DMS53 treated with DMSO at 0.1 percent for 48 hours (cell line): ENCODE results near the gene EPHA4.

Experiments
- DNase-seq: peaks from one replicate; lab custom pipeline; 2025; ENCODE audit not compliant: unreplicated experiment; lab: John Stamatoyannopoulos, UW

EPHA4 gene

DNA sequence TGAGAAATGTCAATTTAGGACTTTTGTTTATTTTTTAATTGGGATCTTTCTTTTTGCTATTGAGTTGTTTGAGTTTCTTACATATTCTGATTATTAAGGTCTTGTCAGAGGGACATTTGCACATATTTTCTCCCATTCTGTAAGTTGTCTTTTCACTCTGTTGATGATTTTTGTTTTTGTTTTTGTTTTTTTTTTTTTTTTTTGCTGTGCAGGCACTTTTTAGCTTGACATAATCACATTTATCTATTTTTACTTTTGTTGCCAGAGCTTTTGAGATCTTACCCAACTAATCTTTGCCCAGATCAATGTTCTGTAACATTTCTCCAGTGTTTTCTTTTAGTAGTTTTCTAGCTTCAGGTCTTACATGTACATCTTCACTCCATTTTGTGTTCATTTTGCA lies 166.6 kb downstream of the EPHA4 start:
- DNase-seq, result no peak

DNA sequence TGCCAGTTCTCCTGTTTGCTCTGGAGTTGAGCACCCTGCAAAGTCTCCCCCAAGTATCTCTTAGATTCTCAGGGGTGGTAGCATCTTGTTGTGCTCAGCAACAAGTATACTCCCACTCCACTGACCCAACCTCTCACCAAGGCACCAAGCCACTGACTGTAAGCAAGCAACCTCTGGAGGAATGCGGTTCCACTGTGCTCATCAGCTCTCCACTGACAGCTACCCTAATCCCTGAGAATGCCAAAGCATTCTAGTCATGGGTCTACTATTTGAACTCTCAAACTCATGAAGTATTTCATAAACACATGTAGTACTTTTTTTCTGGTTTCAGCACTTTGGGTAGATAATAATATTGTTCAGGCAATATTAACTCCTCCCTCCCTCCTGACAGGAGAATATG lies 170.0 kb downstream of the EPHA4 start:
- DNase-seq, result no peak

DNA sequence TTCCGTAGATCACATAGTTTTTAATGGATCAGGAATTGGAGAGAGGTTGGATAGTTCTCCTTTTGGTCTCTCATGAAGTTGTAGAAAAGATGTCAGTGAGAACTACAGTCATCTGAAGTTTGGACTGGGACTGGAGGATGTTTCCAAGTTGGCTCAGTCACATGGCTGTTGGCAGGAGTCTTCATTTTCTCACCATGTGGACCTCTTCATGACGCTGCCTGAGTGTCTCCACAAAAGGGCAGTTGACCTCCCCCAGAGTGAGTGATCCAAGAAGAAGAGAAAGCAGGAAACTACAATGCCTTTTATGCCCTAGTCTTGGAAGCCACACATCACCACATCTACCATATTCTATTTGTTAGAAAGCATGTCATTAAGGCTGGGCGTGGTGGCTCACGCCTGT lies 171.7 kb downstream of the EPHA4 start:
- DNase-seq, result no peak

DNA sequence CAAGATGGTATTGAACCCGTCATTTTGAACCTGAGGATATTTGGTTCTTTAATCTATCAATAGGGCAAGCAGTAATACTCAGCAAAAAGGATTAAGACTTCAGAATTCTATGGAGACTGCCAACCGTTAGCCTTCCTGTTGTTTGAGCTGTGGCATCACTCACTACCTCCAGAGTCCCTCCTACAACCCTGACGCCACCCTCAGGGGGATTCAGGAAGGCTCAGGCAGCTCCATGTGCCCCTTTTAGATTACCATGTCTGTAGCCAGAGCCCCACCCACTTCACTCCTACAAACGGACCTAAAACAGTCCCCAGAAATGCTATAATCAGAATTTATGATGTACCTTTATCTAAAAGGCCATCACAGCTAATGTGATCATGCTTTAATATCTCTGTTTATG lies 172.9 kb downstream of the EPHA4 start:
- DNase-seq, result no peak

DNA sequence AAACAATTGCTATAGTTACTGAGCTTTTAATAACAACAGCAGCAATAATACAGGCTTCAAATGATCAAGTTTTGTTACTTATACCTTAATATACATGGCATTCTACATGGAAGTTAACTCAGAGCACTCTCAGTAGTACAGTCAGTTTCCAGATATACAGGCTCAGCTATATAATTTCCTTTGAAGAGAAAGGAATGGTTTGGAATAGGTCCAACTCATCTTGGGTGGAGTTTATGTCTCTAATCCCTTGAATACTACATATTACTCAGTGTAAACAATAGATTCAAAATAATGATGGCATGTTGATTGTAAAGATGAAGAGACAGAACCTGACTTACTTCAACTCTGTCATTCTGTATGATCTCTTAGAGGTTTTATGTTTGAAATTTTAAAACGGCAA lies 174.9 kb downstream of the EPHA4 start:
- DNase-seq, result peak; percentile 17

DNA sequence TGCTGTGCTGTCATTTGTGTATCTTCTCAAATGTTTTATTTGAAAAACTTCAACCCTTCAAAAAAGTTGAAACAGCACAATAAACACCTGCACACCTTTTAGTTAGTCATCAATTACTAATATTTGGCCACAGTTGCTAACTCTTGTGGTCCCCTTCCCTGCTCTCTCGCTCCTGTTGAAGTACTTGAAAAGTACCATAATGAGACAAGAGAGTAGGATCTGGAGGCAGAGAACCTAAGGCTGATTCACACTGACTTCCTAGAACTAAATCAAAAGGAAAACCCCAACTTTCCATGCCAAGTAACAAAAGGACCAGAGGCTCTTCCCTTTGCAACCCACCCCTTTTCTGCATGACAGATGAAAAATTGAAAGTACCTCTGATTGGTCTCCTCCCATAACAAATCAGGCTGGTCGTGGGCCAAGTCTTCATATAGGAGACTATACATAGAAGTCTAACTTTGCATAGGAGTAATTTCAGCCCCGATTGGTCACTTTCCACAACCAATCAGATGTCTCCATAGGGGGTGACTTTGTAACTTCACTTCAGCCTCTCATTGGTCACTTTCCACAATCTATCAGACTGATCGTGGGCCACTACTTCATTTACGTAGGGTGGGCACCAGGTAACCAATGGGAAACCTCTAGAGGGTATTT lies 179.7 kb downstream of the EPHA4 start:
- no peak for DNase-seq

DNA sequence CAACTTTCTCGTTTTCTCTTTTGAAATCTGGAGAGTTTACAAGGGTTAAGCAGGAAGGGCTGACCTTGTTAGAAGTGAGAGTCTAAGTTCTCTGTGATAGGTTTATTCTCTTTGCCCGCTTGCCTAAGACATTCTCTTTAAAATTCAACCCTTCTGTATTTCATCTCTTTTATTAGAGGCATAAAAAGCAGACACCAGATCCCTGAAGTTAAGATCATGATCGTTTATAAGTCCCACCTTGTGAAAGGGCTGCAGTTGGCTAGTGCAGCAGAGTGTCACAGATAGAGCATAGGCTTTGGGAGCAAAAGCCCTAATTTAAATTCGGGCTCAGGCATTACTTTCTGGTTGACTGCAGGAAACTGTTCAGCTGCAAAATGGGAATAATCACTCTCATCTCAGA lies 181.2 kb downstream of the EPHA4 start:
- no peak for DNase-seq

DNA sequence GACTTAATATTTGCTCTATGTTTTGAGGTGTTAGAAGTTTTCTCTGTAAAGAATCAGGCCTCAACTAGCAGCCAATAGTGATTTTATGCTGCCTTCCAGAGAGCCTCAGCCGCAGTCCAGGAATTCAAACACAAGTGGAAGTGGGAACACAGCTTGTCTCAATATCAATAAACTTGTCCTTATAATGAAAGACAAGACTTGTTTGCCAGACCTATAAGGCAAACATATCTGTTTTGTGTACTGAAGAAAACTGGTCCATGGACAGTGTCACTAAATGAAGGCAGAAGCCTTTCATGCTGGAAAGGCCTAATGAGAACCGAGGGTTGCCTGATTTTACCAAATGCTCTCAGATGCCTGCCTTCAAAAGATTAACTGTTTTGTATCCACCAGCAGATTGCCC lies 182.2 kb downstream of the EPHA4 start:
- DNase-seq, result no peak

DNA sequence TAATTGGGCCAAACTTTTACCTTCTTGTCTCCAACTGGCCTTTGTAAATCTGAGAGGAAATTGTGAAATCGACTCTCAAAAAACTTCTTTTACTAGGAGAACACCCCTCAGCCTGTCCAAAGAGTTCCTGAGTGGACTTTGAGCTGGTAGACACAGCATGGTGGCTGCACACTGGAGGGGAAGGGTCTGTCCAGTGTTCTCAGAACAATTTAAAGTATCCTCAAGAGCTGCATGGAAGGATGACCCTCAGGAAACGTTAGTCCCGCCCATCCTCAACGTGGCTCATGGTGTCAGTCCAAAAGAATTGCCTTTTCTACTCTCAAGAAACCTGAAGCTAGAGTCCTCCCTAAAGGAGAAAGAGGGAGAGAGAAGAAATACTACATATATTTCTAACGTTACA lies 182.7 kb downstream of the EPHA4 start:
- DNase-seq, result no peak

DNA sequence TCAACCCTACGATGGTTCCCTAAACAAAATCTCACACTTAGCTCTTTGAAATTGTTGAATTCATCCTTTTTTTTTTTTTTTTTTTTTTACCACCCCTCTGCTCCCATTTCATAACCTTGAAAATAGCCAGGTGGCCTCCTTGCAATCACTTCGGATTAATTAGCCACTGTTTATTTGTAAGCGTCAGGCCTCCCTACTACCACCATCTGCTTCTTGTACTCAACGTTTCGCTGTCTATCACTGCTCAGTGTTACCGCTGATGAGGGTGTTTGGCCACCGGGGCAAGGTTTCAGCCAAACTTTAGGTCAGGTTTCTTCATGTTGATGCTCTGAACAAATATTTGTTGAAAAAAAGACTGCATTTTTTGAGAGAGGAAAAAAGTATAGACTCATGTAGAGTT lies 183.2 kb downstream of the EPHA4 start:
- no peak for DNase-seq

DNA sequence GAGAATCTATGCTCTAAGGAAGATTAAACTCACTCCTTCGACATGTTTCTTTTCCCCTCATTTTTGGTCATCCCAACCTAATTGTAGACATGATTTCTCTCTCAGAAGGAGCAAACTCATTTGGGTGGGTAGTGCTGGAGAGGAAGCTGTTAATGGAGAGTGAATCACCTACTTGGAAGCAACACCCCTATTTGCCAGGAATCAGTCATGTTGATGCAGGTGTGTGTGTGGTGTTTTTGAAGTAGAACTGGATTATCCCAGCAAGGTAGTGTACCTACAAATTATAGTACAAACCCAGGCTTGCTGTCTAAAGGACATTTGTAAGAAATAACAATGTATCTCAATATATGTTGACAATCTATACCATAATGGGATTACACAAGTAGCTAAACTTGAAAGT lies 186.4 kb downstream of the EPHA4 start:
- DNase-seq, result no peak

DNA sequence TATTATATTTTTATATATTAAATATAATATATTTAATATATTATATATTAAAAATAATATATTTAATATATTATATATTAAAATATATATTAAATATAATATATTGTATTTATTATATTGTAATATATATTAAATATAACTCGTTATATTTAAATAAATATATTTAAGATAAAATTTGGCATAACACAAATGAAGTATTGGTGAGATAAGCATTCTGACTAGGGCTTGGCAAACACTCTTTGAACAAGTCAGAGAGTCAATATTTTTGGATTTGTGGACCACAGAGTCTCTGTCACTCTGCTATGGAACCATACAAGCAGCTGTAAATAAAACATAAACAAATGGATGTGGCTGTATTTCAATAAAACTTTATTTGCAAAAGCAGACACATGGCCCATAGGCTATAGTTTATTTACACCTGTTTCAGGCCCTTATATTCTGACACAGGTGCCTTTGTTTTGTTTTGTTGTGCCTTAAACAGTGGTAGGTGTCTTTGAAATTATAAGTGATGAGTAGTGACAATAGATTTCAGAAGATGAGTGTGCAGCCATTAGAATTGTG lies 190.1 kb downstream of the EPHA4 start:
- no peak for DNase-seq

DNA sequence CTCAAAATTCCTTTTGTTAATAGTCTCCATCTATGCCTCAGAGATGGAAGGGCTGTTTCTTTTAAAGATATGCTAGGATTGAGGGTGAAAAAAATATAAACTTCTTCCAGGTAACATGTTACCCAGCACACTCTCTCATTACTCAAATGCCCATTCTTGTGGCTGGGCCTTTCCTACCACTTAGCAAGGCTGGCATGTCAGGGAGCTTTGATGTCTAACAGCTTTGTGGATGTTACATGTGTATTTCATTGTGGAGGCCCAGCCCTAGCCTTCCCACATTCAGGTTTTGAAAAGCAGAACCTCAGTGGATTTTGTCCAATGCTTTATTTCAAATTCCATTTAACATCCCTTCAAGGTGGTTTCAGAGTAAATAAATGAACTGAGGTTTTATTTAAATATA lies 191.4 kb downstream of the EPHA4 start:
- no peak for DNase-seq

DNA sequence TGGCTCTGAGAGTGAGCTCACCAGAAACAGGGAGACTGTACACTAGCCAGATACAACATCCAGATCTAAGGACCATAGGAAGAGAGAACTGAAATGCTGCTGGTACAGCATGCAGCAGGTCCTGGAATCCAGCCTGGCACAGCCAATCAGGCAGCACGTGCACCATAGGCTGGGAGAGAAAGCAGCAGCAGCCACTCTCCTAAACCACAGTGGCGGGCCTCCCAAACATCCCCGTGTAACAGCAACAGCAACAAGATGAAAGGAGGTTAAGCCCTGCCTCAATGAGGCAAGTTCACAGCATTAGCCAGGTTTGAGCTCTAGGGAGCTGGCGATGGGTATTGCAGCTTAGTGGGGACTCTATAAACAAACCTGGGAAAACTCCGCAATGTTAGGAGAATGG lies 192.0 kb downstream of the EPHA4 start:
- no peak for DNase-seq

DNA sequence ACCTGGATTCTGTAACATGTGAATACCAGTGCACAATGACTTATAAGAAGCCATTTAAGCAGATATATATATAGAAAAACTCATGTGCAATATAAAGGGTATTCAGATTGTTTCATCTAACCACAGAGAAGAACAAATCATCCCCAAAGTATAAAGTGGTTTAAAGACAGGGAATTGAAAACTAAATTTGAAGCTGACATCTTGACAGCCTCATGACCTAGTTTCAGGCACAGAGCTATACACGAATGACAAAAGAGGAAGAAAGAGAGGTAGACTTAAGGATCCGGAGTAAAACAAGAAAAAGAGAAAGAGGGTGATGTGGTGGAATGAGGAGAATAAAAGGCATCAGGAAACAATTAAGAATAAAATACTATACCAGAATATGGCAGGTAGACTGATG lies 194.5 kb downstream of the EPHA4 start:
- DNase-seq, result no peak

DNA sequence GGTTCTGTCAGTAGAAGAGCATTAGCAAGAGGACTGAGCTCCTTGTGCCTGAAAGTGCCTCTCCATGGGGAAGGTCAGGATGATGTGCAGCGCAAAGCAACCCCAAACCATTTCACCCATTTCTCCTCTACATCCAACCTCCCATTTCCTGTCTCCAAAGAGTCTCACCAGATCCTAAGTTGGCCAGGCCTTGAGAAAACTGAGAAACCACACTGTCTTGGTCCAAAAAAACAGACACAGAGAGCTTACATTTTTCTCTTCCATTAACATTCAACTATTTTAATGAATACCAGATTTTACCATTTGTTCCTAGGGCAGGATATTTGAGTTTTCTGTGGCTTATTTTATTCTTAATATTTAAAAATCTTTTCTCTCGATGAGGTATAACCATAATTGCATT lies 195.0 kb downstream of the EPHA4 start:
- DNase-seq, result no peak

DNA sequence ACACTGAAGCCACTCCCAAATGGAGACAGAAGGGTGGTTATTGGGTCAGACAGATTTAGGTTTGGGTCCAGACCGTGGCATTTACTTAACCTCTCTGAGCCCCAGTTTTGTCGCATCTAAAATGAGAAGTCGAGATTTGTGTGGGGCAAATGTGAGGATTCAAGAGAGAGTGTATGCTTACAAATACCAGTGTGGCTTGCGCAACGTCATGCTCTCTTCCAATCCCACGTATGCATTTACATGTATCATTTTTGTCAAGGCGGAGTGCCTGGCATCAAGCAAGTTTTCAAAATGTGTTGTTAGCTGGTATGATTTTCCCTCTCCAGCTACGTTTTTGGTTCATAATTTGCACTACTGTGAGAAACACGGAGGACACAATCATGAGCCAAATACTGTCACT lies 197.9 kb downstream of the EPHA4 start:
- no peak for DNase-seq

DNA sequence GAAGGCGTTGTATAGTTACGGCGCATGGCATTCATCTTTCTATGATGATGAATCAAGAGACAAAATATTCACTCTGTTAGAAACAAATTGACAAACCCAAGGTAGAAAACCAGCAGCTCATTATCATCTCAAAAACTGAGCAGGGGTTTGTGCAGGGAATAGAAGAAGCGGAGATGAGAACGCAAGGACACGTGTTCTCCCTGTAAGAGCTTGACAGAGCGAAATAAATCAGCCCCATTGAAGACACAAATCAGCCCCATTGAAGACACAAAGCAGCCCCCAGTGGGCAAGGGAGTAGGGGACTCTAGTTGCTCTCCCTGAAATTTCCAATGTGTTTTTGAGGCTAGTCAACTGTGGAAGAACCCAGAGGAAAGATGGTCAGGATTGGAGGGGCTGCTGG lies 199.2 kb downstream of the EPHA4 start:
- no peak for DNase-seq

DNA sequence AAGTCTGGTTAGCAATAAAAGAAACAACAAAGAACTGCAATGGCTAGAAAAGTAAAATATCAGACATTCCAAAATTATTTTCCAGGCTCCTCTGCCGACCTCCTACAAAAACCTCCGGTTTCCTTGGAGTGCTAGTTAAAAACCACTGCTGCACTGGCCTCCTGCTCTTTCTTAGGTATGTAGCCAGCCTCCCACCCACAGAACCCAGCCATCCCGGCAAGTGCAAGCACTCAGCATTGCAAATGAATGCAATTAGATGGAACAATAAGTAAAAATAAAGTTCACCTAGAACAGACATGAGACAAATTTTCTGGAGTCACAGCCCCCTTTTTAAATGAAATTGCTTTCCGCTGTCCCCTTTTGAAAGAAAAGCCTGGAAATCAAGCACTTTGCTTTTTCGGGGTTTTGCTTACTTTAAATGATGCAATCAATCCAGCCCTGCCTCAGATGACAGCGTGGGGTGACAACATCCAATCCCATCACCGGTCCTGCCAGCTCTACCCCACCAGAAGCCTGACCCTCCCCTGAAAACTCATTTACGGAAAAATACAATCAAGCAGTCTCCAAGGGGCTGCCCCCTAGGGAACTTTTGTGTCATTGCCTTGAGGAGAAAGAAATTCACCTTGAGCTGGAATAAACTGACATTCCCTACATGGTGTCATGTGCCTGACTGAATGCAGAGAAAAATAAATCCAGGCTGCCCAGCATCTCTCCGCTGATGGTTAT lies 199.8 kb downstream of the EPHA4 start:
- DNase-seq, result no peak

DNA sequence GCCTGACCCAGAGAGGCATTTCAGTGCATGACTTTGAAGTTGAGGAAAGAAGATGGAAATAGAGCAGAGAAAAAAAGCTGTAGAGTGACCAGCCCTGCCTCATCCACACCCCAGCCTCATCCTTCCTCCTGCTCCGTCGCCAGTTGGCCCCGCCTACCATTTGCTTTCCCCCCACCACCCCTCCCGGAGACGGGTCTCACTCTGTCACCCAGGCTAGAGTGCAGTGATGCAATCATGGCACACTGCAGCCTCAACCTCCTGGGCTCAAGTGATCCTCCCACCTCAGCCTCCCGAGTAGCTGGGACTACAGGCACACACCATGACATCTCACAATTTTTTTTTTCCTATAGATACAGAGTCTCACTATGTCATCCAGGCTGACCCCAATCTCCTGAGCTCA lies 200.8 kb downstream of the EPHA4 start:
- no peak for DNase-seq

DNA sequence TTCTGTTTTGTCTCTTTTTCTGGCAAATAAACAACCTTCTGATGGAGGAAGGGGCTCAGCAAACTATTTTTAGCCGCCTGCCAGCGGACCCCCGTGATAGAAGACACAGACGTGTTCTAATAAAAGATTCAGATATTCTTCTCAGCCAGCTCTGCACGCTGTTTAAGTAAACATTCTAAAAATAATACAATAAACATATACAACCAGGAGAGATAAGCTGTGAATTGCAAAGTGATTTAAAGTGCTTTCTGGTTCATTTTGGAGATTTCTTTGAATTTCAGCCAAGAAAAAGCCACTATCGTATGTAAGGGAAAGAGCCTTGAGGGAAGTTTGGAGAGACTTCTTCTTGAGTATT lies 201.3 kb downstream of the EPHA4 start:
- DNase-seq, result no peak

DNA sequence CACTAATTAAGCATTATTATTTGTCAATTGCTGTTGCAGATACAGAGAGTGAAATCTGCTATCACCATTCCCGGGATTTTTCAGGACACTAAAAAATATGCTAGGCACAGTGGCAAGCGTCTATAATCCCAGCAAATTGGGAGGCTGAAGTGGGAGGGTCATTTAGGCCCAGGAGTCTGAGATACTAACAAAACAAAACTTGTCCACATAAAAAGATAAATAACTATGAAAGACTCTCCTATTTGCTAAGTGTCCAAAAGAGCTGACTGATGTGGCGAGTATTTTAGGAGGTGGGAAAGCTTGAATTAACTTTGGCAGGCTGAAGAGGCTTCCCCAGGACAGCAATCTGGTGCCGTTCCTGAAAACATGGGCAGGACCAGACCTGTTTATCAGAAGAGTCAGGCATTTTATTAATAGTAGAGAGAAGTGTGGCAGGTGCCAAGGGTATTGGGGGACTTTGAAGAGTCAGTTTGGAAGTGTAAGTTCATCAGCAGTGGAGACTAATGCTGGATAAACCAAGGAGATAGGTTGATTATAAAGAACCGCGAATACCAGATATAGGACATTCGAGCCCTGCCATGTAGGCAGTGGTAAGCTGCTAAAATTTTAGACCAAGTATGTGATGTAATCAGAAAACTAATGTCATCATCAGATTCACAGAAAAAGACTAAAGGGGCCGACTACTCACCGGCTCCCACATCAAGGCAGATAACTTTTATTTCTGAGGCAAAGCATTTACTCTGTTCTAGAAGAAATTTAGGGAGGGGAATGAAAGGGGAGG lies 201.8 kb downstream of the EPHA4 start:
- no peak for DNase-seq
